Measurements from ENCODE around the gene SH3RF3.

The SH3RF3 gene

DNA sequence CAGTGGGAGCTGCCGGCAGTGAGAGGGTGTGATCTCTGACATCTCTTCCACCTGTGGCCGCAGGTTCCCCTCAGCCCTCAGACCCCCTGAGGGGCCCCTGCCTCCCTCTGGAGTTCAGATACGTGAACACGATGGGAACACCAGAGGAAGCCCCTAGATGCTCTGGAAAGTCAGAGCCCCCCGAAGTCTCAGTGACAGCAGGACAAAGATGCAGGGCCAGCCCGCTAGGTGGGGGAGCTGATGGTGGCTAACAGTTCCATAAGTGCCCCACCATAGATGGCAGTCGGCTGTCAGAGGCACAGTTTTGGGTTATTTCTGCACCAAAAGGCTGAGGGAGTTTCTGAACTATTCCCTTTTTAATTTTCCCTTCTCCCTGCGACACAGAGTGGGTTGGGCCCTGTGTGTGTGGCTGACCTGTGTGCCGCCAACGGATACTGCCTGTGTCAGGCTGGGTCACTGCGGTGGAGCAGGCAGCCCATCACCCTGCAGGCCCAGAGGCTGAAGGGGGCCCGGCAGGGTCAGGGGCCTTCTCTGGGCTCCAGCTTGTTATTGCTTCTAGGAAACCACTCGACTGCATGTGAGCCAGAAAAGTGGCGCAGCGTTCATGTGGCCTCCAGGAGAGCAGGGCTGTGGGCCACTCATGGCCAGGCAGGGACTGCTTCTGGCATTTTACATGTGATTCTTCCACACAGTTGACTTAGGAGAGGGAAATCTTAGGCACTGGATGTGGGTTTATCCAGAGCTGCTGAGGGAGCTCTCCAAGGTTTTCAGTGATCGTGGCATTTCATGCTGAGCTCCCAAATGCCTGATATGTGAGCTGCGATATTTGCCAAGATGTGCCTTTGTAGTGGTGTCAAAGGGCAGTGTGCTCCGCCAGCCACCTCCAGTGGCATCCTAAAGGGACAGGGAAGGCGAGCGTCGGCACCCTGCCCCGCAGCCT, 225.1 kb downstream of the SH3RF3 start:
- H3K9ac ChIP-seq, result no peak overlapping the region
- H3K4me1 ChIP-seq (ENCODE audit: low read depth, poor library complexity, severe bottlenecking), result peaks cover 37% of the 10 kb centered on the region
- no peak overlapping the region for H2AFZ ChIP-seq (ENCODE audit: low read depth)
- no peaks in the 10 kb centered on the region for H3K27me3 ChIP-seq (ENCODE audit: insufficient read depth, low read depth)
- TF ChIP-seq, protein P1, sequence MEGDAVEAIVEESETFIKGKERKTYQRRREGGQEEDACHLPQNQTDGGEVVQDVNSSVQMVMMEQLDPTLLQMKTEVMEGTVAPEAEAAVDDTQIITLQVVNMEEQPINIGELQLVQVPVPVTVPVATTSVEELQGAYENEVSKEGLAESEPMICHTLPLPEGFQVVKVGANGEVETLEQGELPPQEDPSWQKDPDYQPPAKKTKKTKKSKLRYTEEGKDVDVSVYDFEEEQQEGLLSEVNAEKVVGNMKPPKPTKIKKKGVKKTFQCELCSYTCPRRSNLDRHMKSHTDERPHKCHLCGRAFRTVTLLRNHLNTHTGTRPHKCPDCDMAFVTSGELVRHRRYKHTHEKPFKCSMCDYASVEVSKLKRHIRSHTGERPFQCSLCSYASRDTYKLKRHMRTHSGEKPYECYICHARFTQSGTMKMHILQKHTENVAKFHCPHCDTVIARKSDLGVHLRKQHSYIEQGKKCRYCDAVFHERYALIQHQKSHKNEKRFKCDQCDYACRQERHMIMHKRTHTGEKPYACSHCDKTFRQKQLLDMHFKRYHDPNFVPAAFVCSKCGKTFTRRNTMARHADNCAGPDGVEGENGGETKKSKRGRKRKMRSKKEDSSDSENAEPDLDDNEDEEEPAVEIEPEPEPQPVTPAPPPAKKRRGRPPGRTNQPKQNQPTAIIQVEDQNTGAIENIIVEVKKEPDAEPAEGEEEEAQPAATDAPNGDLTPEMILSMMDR (conservative IDR thresholded peaks at IDR 0.05; ENCODE audit: low read depth, low read length), result no peak
- H3K4me2 ChIP-seq, result no peak overlapping the region
- no peak overlapping the region for H3K4me3 ChIP-seq (IDR thresholded peaks at IDR 0.05; ENCODE audit: insufficient read depth, low read depth, low read length)
- H3K36me3 ChIP-seq (ENCODE audit: insufficient read depth), result no peaks in the 10 kb centered on the region
- H4K20me1 ChIP-seq (ENCODE audit: insufficient read depth), result no peaks in the 10 kb centered on the region
- H3K27ac ChIP-seq, result no peak overlapping the region
- H3K79me2 ChIP-seq (ENCODE audit: insufficient read depth, low read depth), result no peaks in the 10 kb centered on the region

DNA sequence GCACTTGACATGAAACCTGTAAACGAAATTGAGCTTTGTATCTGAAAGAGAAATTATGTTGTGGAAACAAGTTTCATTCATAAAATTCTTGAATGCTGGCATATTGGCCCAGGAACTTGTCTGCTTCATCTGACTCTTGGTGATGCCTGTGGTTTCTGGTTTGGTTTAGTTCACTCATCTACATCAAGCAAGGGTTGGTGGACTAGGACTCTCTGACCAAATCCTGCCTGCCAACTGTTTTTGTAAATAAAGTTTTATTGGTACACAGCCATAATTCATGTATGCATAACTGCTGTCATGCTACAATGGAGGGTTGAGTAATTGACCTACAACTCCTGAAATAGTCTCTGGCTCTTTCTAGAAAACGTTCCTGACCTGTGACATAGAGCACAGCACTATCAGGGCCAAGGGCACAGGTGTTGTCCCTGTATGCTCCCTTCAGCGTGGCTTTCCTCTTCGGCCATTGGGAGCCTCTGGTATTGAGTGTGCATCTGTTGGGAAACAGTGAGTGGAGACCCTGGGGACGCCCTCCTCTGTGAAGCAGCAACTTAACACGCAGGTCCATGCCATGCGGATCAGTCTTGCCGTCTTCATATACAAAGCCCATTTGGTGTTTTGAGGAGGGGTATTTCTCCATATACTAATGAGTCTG, 226.3 kb downstream of the SH3RF3 start:
- Histone ChIP-seq H3K79me2 (ENCODE audit: insufficient read depth, low read depth) (no peaks in the 10 kb centered on the region), H3K27me3 (ENCODE audit: insufficient read depth, low read depth) (no peaks in the 10 kb centered on the region), H3K4me3 (IDR thresholded peaks at IDR 0.05; ENCODE audit: insufficient read depth, low read depth, low read length) (no peak overlapping the region), H2AFZ (ENCODE audit: low read depth) (no peak overlapping the region), H3K9ac (no peak overlapping the region), H3K4me1 (ENCODE audit: low read depth, poor library complexity, severe bottlenecking) (peaks cover 30% of the 10 kb centered on the region), H3K27ac (no peak overlapping the region), H3K4me2 (no peak overlapping the region), H3K36me3 (ENCODE audit: insufficient read depth) (no peaks in the 10 kb centered on the region), H4K20me1 (ENCODE audit: insufficient read depth) (no peaks in the 10 kb centered on the region)
- TF ChIP-seq, protein P1 (conservative IDR thresholded peaks at IDR 0.05; ENCODE audit: low read depth, low read length), result no peak

DNA sequence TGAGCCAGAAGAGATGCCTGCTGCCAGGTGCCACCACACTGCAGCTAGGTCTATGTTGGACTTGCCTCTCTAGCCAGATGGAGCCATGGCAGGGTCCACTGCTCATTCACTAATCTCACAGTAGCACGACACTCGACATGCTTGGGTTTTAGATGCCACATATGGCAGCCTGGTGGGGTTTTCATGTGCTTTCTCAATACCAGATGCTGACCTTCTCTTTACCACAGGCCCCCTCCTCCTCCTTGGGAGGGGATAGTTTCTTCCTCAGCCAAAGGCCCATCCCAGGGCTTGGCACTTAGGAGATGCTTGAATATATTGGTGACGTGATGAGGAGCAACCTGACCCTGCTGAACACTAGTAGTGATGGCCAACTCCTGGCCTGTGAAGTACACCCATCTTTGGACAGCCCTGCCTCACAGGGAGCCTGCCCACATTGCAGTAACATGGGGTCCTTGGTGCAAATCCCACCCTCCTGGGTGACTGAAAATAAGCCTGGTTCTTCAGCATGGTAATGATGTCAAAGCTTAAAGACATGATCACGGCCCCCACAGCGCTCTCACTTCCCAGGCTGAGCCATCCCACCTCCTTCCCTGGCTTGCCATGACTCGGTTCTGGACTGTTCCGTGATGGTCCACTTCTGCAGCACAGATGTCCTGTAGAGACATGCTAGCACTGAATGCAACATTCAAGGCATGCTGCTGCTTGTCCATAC, 227.5 kb downstream of the SH3RF3 start:
- no peaks in the 10 kb centered on the region for H3K27me3 ChIP-seq (ENCODE audit: insufficient read depth, low read depth)
- no peaks in the 10 kb centered on the region for H4K20me1 ChIP-seq (ENCODE audit: insufficient read depth)

DNA sequence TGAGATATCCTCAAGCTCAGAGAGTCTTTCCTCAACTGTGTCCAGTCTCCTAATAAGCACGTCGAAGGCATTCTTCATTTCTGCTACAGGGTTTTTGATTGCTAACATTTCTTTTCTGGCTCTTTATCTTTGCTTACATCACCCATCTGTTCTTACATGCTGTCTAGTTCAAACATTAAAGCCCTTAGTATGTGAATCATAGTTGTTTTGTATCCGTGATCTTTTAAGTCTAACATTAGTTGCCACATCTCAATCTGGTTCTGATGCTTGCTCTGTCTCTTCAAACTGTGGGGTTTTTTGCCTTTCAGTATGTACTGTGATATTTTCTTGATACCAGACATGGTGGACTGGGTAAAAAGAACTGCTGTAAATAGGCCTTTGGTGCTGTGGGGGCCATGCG, 235.2 kb downstream of the SH3RF3 start:
- no peaks in the 10 kb centered on the region for H3K79me2 ChIP-seq (ENCODE audit: insufficient read depth, low read depth)
- H3K27ac ChIP-seq, result no peak overlapping the region
- H3K27me3 ChIP-seq (ENCODE audit: insufficient read depth, low read depth), result no peaks in the 10 kb centered on the region
- H4K20me1 ChIP-seq (ENCODE audit: insufficient read depth), result no peaks in the 10 kb centered on the region
- no peak overlapping the region for H3K4me2 ChIP-seq
- H3K36me3 ChIP-seq (ENCODE audit: insufficient read depth), result no peaks in the 10 kb centered on the region
- TF ChIP-seq, protein P1 (conservative IDR thresholded peaks at IDR 0.05; ENCODE audit: low read depth, low read length), result no peak
- no peaks in the 10 kb centered on the region for H3K4me1 ChIP-seq (ENCODE audit: low read depth, poor library complexity, severe bottlenecking)
- H2AFZ ChIP-seq (ENCODE audit: low read depth), result no peak overlapping the region
- no peak overlapping the region for H3K4me3 ChIP-seq (IDR thresholded peaks at IDR 0.05; ENCODE audit: insufficient read depth, low read depth, low read length)
- H3K9ac ChIP-seq, result no peak overlapping the region

More for the DNA sequence above, 227.5 kb downstream of the SH3RF3 start:
- H3K4me1 ChIP-seq (ENCODE audit: low read depth, poor library complexity, severe bottlenecking), result peaks cover 18% of the 10 kb centered on the region
- TF ChIP-seq, protein P1 (conservative IDR thresholded peaks at IDR 0.05; ENCODE audit: low read depth, low read length), result no peak
- no peak overlapping the region for H2AFZ ChIP-seq (ENCODE audit: low read depth)
- no peak overlapping the region for H3K9ac ChIP-seq
- H3K27ac ChIP-seq, result no peak overlapping the region
- H3K4me2 ChIP-seq, result no peak overlapping the region
- H3K36me3 ChIP-seq (ENCODE audit: insufficient read depth), result no peaks in the 10 kb centered on the region
- H3K4me3 ChIP-seq (IDR thresholded peaks at IDR 0.05; ENCODE audit: insufficient read depth, low read depth, low read length), result no peak overlapping the region
- no peaks in the 10 kb centered on the region for H3K79me2 ChIP-seq (ENCODE audit: insufficient read depth, low read depth)

Data from KMS-11 (cell line).